Measurements from ENCODE around the gene FAM163B. TPM values are rescaled to one million over a fixed set of nuclear protein-coding genes. Genes with fewer than 3 reads are reported as not detected.

FAM163B gene
- total and polyA plus RNA-seq, 9 of the 15 experiments (the other 6 are each of a cell fraction or from before 2014, with no cell fraction given), result not detected

DNA sequence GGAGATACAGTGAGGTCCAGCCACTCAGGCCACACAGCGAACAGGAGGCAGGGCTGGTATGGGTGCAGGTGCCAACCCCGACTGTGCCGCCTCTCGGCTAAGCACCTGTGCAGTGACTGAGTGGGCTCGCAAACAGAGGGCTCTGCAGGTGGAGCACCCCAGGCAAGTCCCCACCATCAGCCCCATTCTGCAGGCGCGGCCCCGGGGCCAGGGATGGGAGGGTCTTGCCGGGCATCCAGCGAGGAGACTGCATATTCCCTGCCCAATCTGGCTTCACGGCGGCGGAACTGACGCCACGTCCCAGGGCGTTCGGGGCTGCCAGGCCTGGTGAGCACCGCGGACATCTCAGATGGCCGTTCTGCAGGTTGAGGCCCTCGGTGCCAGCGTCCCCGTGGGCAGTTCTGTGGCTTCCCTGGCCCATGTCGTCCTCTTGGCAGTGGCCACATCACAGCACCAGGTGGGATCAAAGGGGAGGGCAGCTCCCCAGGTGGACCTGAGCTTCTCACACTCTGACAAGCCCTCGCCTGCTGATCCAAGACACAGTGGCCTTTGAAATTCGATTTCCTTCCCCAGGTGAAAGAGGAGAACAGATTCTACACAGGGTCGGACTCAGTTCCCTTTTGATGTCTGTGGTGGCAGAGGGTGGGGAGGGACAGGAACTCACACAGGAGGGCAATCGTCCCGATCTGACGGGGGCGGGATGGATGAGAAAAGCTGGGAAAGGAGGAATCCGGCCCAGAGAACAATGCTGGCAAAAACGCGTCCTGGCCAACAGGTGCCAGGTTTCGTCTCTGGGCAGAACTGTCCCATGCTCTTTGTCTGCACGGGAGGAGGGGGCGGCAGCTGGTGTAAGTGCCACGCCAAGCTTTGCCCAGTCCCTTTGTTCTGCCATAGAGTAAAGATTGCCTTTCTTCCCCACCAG lies 45.8 kb upstream of the FAM163B start:
- under 1% methylated on average over 38 of the region's 38 CpGs for WGBS (ENCODE audit: insufficient coverage, low coverage, missing lambda C conversion rate)
- ATAC-seq (no peak), DNase-seq (ENCODE audit: extremely low read depth in 1 of 4, low spot score in 3 of 4) (no peak), FAIRE-seq (no peak)
- peaks cover 30 to 83% of the 10 kb centered on the region in 2 experiments; a peak in 4 of 5 replicates for H3K27me3 ChIP-seq (ENCODE audit: control insufficient read depth in 2 of 2, insufficient read depth in 2 of 2, low read length in 2 of 2)
- no peak overlapping the region for H3K4me3 ChIP-seq
- H2AFZ ChIP-seq (ENCODE audit: low read depth, low read length), result no peak overlapping the region
- TF ChIP-seq, protein P1, sequence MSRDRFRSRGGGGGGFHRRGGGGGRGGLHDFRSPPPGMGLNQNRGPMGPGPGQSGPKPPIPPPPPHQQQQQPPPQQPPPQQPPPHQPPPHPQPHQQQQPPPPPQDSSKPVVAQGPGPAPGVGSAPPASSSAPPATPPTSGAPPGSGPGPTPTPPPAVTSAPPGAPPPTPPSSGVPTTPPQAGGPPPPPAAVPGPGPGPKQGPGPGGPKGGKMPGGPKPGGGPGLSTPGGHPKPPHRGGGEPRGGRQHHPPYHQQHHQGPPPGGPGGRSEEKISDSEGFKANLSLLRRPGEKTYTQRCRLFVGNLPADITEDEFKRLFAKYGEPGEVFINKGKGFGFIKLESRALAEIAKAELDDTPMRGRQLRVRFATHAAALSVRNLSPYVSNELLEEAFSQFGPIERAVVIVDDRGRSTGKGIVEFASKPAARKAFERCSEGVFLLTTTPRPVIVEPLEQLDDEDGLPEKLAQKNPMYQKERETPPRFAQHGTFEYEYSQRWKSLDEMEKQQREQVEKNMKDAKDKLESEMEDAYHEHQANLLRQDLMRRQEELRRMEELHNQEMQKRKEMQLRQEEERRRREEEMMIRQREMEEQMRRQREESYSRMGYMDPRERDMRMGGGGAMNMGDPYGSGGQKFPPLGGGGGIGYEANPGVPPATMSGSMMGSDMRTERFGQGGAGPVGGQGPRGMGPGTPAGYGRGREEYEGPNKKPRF (IDR thresholded peaks at IDR 0.05; ENCODE audit: low read depth, low read length), result no peak
- no peak for TF ChIP-seq JUN (IDR thresholded peaks at IDR 0.05; ENCODE audit: borderline replicate concordance, low read depth, low read length)
- TF ChIP-seq JUN (CRISPR knock-in tag; IDR thresholded peaks at IDR 0.05; ENCODE audit: borderline replicate concordance), result no peak
- TF ChIP-seq NR3C1 (CRISPR knock-in tag; IDR thresholded peaks at IDR 0.05), result no peak
- TF ChIP-seq MYC (IDR thresholded peaks at IDR 0.05; ENCODE audit: low read depth, low read length), result no peak
- TF ChIP-seq MYC (CRISPR knock-in tag; IDR thresholded peaks at IDR 0.05; ENCODE audit: borderline replicate concordance, low read depth), result no peak
- TF ChIP-seq BRD9 (IDR thresholded peaks at IDR 0.05; ENCODE audit: low read depth, partially characterized antibody), result no peak
- no peak for TF ChIP-seq U2AF1 (optimal IDR thresholded peaks at IDR 0.05; ENCODE audit: low read depth, low read length)
- no peak for TF ChIP-seq ZNF561 (CRISPR knock-in tag; conservative IDR thresholded peaks at IDR 0.05)
- no peaks in the 10 kb centered on the region for H3K9me1 ChIP-seq (ENCODE audit: control insufficient read depth, insufficient read depth, low read length)
- peaks cover 28% of the 10 kb centered on the region for H4K20me1 ChIP-seq (replicated peaks; ENCODE audit: control insufficient read depth, insufficient read depth, low read length)
- in situ Hi-C loops (cut with MboI) (no loop called here), intact Hi-C loops (cut with micrococcal nuclease) (no loop called here)
- no TSS peak for BruUV-seq (replicated peaks)
- H3K9ac ChIP-seq (ENCODE audit: insufficient read depth in 1 of 2, low read depth in 2 of 2, low read length in 2 of 2), result no peak overlapping the region
- no peak overlapping the region for H3K27ac ChIP-seq (ENCODE audit: extremely low read depth, low read depth, low read length)
- no peak overlapping the region for H3K4me2 ChIP-seq (ENCODE audit: insufficient read depth, low read length)
- no peaks in the 10 kb centered on the region for H3K9me3 ChIP-seq (replicated peaks; ENCODE audit: control insufficient read depth, insufficient read depth, low read depth, low read length)
- H3K36me3 ChIP-seq (ENCODE audit: control insufficient read depth, insufficient read depth, low read length), result no peaks in the 10 kb centered on the region
- peaks cover 0 to 13% of the 10 kb centered on the region in 2 experiments; a peak in 2 of 5 replicates for H3K4me1 ChIP-seq (replicated peaks in 1 of 2; ENCODE audit: control insufficient read depth in 2 of 2, insufficient read depth in 2 of 2, low read length in 2 of 2)
- ChIA-PET POLR2A (interaction anchor here (0.7 to 1.0 kb wide), 2 partner anchors 36 to 113 kb away, joined by 3 to 4 read pairs; no protein-coding TSS in a partner anchor), CTCF (ENCODE audit: low intra/inter-chr PET ratio) (no interaction called here)
- no peaks in the 10 kb centered on the region for H3K79me2 ChIP-seq (ENCODE audit: control insufficient read depth, insufficient read depth, low read length)

Data from K562 (cell line).